Hepatocyte (in vitro differentiated cells): ENCODE results near the gene KCNMA1. TPM values are rescaled to one million over a fixed set of nuclear protein-coding genes. Genes with fewer than 3 reads are reported as not detected.

Source experiments
- DNase-seq: peaks from one replicate; pipeline ENCODE4 v3.0.0-alpha.2; 2016; ENCODE audit warnings: low spot score
- H2AFZ ChIP-seq: fragments of 200-600 bp; sonication (generic); 2 replicates; pipeline ENCODE4 v1.6.0; 2016; ENCODE audit warnings: antibody characterized with exemption, mild to moderate bottlenecking
- H3K27ac ChIP-seq: fragments of 200-600 bp; sonication (generic); 2 replicates; pipeline ENCODE4 v1.5.1; 2016; ENCODE audit warnings: mild to moderate bottlenecking
- H3K27me3 ChIP-seq: fragments of 200-600 bp; sonication (generic); 2 replicates; pipeline ENCODE4 v1.6.1; 2016
- H3K36me3 ChIP-seq: fragments of 200-600 bp; sonication (generic); replicated peaks from 2 replicates; pipeline ENCODE4 v1.5.1; 2016; ENCODE audit warnings: low read depth; ENCODE audit not compliant: insufficient read depth
- H3K4me1 ChIP-seq: fragments of 200-600 bp; sonication (generic); 2 replicates; pipeline ENCODE4 v1.5.1; 2016; ENCODE audit warnings: mild to moderate bottlenecking, moderate library complexity; ENCODE audit not compliant: insufficient read depth
- H3K4me2 ChIP-seq: fragments of 200-600 bp; sonication (generic); 2 replicates; pipeline ENCODE4 v1.6.0; 2016
- H3K4me3 ChIP-seq: fragments of 200-600 bp; sonication (generic); 2 replicates; pipeline ENCODE4 v1.5.1; 2016; ENCODE audit warnings: mild to moderate bottlenecking
- H3K79me2 ChIP-seq: fragments of 200-600 bp; sonication (generic); 2 replicates; pipeline ENCODE4 v1.6.0; 2017; ENCODE audit warnings: mild to moderate bottlenecking
- H3K9me2 ChIP-seq: fragments of 200-600 bp; sonication (generic); replicated peaks from 2 replicates; pipeline ENCODE4 v1.6.0; 2017; ENCODE audit warnings: mild to moderate bottlenecking; ENCODE audit not compliant: insufficient read depth
- H3K9me3 ChIP-seq: fragments of 200-600 bp; sonication (generic); 2 replicates; pipeline ENCODE4 v1.5.1; 2016; ENCODE audit warnings: low read depth, mild to moderate bottlenecking
- H4K20me1 ChIP-seq: fragments of 200-600 bp; sonication (generic); 2 replicates; pipeline ENCODE4 v1.6.0; 2016; ENCODE audit warnings: mild to moderate bottlenecking; ENCODE audit not compliant: insufficient read depth, poor library complexity, severe bottlenecking
- EZH2 ChIP-seq: fragments of 200-600 bp; sonication (generic); IDR thresholded peaks from 2 replicates; pipeline ENCODE4 v1.6.1; 2016; ENCODE audit warnings: antibody characterized with exemption, mild to moderate bottlenecking, borderline replicate concordance
- EZH2phosphoT487 ChIP-seq: fragments of 200-600 bp; sonication (generic); IDR thresholded peaks from one replicate; pipeline ENCODE4 v1.6.1; 2018; ENCODE audit warnings: antibody characterized with exemption, mild to moderate bottlenecking, low read depth, moderate library complexity; ENCODE audit not compliant: unreplicated experiment, severe bottlenecking
- WGBS: methylation state at CpG from one replicate; pipeline ENCODE4 v1.1.6; 2016; ENCODE audit warnings: low lambda C conversion rate; ENCODE audit errors: missing lambda C conversion rate; 5-methylcytosine and 5-hydroxymethylcytosine counted together
- polyA plus RNA-seq: library from polyadenylated mRNA; unstranded; fragments of >200 nt; fragmentation: Nextera tagmentation; extraction: Ambion mirVana; gene quantifications from 2 replicates; pipeline ENCODE4 v1.2.1, GENCODE V29; 2016
- total RNA-seq: library from RNA; depleted of rRNA; stranded (reverse); fragments of >200 nt; gene quantifications from 2 replicates; pipeline ENCODE4 v1.2.3, GENCODE V29; 2014
- TF ChIP-seq, protein P1 (sequence below): fragments of 200-600 bp; sonication (generic); IDR thresholded peaks from 2 replicates; pipeline ENCODE4 v1.5.1; 2016; ENCODE audit warnings: antibody characterized with exemption, mild to moderate bottlenecking; ENCODE audit not compliant: poor library complexity

The KCNMA1 gene
- total and polyA plus RNA-seq, 2 experiments from 2014 or later = 42.6 to 73.3 TPM

DNA sequence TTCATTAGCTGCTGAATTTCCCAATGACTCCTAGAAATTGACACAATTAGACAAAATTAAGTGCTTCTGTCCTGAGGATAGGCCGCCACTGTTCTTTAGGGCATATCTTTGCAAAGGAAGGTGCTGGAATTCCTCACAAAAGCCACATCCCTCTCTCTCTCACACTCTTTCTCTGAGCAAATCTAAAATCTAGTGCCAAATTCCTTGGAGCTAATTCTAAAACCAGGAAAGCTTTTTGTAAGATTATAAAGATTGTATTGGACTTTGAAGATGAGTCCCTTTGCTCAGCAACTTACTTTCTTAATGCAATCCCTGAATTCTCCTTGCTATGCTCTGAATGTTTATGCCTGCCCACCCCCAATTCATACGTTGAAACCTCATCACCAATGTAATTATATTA, 288.9 kb downstream of the KCNMA1 start:
- H4K20me1 ChIP-seq = no peaks in the 10 kb centered on the region
- peaks cover 7% of the 10 kb centered on the region for H3K4me1 ChIP-seq

DNA sequence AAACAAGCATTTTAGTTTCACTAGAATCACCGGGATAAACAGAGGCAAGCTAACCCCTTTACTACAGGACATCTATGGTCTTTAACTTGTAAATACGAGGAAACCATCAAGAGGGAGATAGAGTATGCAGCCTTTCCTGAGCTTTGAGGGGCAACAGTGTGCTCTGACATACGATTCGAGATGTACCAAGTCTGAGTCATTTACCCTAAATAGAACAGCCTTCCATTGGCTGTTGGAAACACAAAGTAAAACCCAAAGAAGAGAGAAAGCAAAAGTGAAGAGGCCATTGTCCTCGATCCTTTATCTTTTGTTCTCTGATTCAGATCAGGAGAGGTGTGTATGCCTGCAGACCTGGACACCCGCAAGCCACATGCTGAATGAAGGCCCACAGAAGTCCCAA, 289.5 kb downstream of the KCNMA1 start:
- Histone ChIP-seq H3K4me1 (peaks cover 7% of the 10 kb centered on the region), H3K27me3 (no peaks in the 10 kb centered on the region), H2AFZ (no peak overlapping the region), H3K79me2 (no peaks in the 10 kb centered on the region), H3K9me2 (no peaks in the 10 kb centered on the region), H3K27ac (no peak overlapping the region), H4K20me1 (no peaks in the 10 kb centered on the region), H3K36me3 (no peaks in the 10 kb centered on the region), H3K4me2 (no peak overlapping the region), H3K4me3 (no peak overlapping the region), H3K9me3 (no peaks in the 10 kb centered on the region)
- 91% methylated on average over 6 of the region's 6 CpGs for WGBS
- TF ChIP-seq, protein P1, sequence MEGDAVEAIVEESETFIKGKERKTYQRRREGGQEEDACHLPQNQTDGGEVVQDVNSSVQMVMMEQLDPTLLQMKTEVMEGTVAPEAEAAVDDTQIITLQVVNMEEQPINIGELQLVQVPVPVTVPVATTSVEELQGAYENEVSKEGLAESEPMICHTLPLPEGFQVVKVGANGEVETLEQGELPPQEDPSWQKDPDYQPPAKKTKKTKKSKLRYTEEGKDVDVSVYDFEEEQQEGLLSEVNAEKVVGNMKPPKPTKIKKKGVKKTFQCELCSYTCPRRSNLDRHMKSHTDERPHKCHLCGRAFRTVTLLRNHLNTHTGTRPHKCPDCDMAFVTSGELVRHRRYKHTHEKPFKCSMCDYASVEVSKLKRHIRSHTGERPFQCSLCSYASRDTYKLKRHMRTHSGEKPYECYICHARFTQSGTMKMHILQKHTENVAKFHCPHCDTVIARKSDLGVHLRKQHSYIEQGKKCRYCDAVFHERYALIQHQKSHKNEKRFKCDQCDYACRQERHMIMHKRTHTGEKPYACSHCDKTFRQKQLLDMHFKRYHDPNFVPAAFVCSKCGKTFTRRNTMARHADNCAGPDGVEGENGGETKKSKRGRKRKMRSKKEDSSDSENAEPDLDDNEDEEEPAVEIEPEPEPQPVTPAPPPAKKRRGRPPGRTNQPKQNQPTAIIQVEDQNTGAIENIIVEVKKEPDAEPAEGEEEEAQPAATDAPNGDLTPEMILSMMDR = no peak
- no peak for TF ChIP-seq EZH2phosphoT487
- TF ChIP-seq EZH2 = no peak
- DNase-seq = no peak

More for the DNA sequence above, 288.9 kb downstream of the KCNMA1 start:
- TF ChIP-seq EZH2 (no peak), EZH2phosphoT487 (no peak)
- TF ChIP-seq, protein P1 = no peak
- H3K27me3 ChIP-seq = no peaks in the 10 kb centered on the region
- H3K9me3 ChIP-seq = no peaks in the 10 kb centered on the region
- H3K4me2 ChIP-seq = no peak overlapping the region
- H2AFZ ChIP-seq = no peak overlapping the region
- DNase-seq = no peak
- no peak overlapping the region for H3K27ac ChIP-seq
- 83% methylated on average over 2 of the region's 2 CpGs for WGBS
- H3K79me2 ChIP-seq = no peaks in the 10 kb centered on the region
- H3K9me2 ChIP-seq = no peaks in the 10 kb centered on the region
- H3K36me3 ChIP-seq = no peaks in the 10 kb centered on the region
- no peak overlapping the region for H3K4me3 ChIP-seq

DNA sequence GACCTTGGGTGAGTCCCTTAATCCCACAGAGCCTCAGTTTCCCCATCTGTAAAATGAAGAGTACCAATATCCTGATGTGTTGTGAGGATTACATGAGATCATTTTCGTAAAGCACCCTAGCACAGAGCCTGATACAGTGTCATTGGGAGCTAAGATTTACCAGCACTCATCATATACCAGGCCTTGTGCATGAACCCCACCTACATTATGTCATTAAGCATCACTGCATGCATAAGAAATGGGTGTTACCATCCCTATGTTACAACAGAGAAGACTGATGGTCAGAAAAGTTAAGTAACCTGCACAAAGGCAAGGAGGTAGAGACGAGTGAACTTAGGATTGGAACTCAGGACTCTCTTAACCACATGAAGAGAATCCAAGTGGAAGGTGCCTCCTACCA, 290.6 kb downstream of the KCNMA1 start:
- WGBS = 46% methylated on average over 2 of the region's 2 CpGs
- H3K27ac ChIP-seq = no peak overlapping the region

More for the DNA sequence above, 290.6 kb downstream of the KCNMA1 start:
- Histone ChIP-seq H3K9me3 (no peaks in the 10 kb centered on the region), H4K20me1 (no peaks in the 10 kb centered on the region), H3K9me2 (no peaks in the 10 kb centered on the region), H2AFZ (no peak overlapping the region), H3K4me1 (peaks cover 7% of the 10 kb centered on the region), H3K36me3 (no peaks in the 10 kb centered on the region), H3K4me2 (no peak overlapping the region), H3K79me2 (no peaks in the 10 kb centered on the region), H3K27me3 (no peaks in the 10 kb centered on the region), H3K4me3 (no peak overlapping the region)
- DNase-seq = no peak
- TF ChIP-seq, protein P1 = no peak
- TF ChIP-seq EZH2phosphoT487 = no peak
- TF ChIP-seq EZH2 = no peak
